H9 (cell line): ENCODE measurements around the gene GON7. TPM values are rescaled to one million over a fixed set of nuclear protein-coding genes. Genes with fewer than 3 reads are reported as not detected.

Experiments used
- DNase-seq: peaks from one replicate; pipeline ENCODE4 v3.0.0-alpha.2; 2017
- H2AFZ ChIP-seq: one replicate; pipeline ENCODE4 v1.6.1; 2013; ENCODE audit warnings: mild to moderate bottlenecking, low read length, control low read depth, moderate library complexity
- H2AK5ac ChIP-seq: 2 replicates; pipeline ENCODE4 v1.6.1; 2013; ENCODE audit warnings: low read length, control low read depth, mixed read lengths; ENCODE audit not compliant: insufficient read length
- H2BK120ac ChIP-seq: one replicate; pipeline ENCODE4 v1.6.1; 2013; ENCODE audit warnings: low read depth, mild to moderate bottlenecking, low read length, control low read depth, inconsistent platforms; ENCODE audit not compliant: poor library complexity, severe bottlenecking
- H2BK12ac ChIP-seq: 2 replicates; pipeline ENCODE4 v1.6.1; 2013; ENCODE audit warnings: low read length, control low read depth, mixed read lengths, low read depth; ENCODE audit not compliant: insufficient read length
- H2BK15ac ChIP-seq: 2 replicates; pipeline ENCODE4 v1.6.1; 2013; ENCODE audit warnings: low read depth, low read length, control low read depth
- H2BK20ac ChIP-seq: one replicate; pipeline ENCODE4 v1.6.1; 2013; ENCODE audit warnings: low read depth, mild to moderate bottlenecking, low read length, control low read depth, inconsistent platforms; ENCODE audit not compliant: poor library complexity, severe bottlenecking
- H2BK5ac ChIP-seq: 2 replicates; pipeline ENCODE4 v1.6.1; 2013; ENCODE audit warnings: low read length, control low read depth, mixed read lengths; ENCODE audit not compliant: insufficient read length
- H3K14ac ChIP-seq: 2 replicates; pipeline ENCODE4 v1.6.1; 2013; ENCODE audit warnings: low read length, control low read depth; ENCODE audit not compliant: insufficient read depth
- H3K18ac ChIP-seq: 2 replicates; pipeline ENCODE4 v1.6.1; 2013; ENCODE audit warnings: low read depth, mild to moderate bottlenecking, mixed read lengths, low read length, control low read depth; ENCODE audit not compliant: insufficient read length
- H3K23ac ChIP-seq: 2 replicates; pipeline ENCODE4 v1.6.1; 2013; ENCODE audit warnings: low read length, control low read depth, mixed read lengths, low read depth; ENCODE audit not compliant: insufficient read length
- H3K23me2 ChIP-seq: 2 replicates; pipeline ENCODE4 v1.6.1; 2013; ENCODE audit warnings: low read depth, mild to moderate bottlenecking, mixed read lengths, low read length, control low read depth; ENCODE audit not compliant: insufficient read length, poor library complexity, severe bottlenecking
- H3K27ac ChIP-seq: 2 replicates; pipeline ENCODE4 v1.5.1; 2013; ENCODE audit warnings: low read length, control low read depth, mixed read lengths, low read depth; ENCODE audit not compliant: insufficient read length
- H3K27me3 ChIP-seq: 2 replicates; pipeline ENCODE4 v1.6.1; 2013; ENCODE audit warnings: low read length, control low read depth, inconsistent platforms; ENCODE audit not compliant: insufficient read depth
- H3K4ac ChIP-seq: 2 replicates; pipeline ENCODE4 v1.6.1; 2013; ENCODE audit warnings: low read depth, mild to moderate bottlenecking, control low read depth, inconsistent platforms, low read length, moderate library complexity
- H3K4me1 ChIP-seq: 2 replicates; pipeline ENCODE4 v1.6.1; 2013; ENCODE audit warnings: low read length, control low read depth, inconsistent platforms; ENCODE audit not compliant: insufficient read depth
- H3K4me2 ChIP-seq: 2 replicates; pipeline ENCODE4 v1.6.1; 2013; ENCODE audit warnings: low read length, control low read depth, mixed read lengths; ENCODE audit not compliant: insufficient read length, insufficient read depth
- H3K56ac ChIP-seq: 2 replicates; pipeline ENCODE4 v1.6.1; 2013; ENCODE audit warnings: low read depth, mild to moderate bottlenecking, mixed read lengths, low read length, control low read depth; ENCODE audit not compliant: insufficient read length
- H3K79me1 ChIP-seq: 2 replicates; pipeline ENCODE4 v1.6.1; 2013; ENCODE audit warnings: low read depth, mild to moderate bottlenecking, moderate library complexity, low read length, control low read depth, inconsistent platforms; ENCODE audit not compliant: insufficient read depth, poor library complexity, severe bottlenecking
- H3K79me2 ChIP-seq: 2 replicates; pipeline ENCODE4 v1.6.1; 2013; ENCODE audit warnings: low read length, control low read depth, inconsistent platforms; ENCODE audit not compliant: insufficient read depth
- H3K9ac ChIP-seq: 2 replicates; pipeline ENCODE4 v1.6.1; 2013; ENCODE audit warnings: low read length, control low read depth, mixed read lengths; ENCODE audit not compliant: insufficient read length; ENCODE audit errors: extremely low read depth
- H3K9me3 ChIP-seq: one replicate; pipeline ENCODE4 v1.6.1; 2013; ENCODE audit warnings: low read depth, low read length, inconsistent platforms; ENCODE audit not compliant: control insufficient read depth
- H3T11ph ChIP-seq: one replicate; pipeline ENCODE4 v1.6.1; 2013; ENCODE audit warnings: mild to moderate bottlenecking, low read length, control low read depth, inconsistent platforms
- H4K20me1 ChIP-seq: one replicate; pipeline ENCODE4 v1.6.1; 2013; ENCODE audit not compliant: control insufficient read depth, insufficient read length, insufficient read depth
- H4K5ac ChIP-seq: 2 replicates; pipeline ENCODE4 v1.6.1; 2013; ENCODE audit warnings: low read depth, mild to moderate bottlenecking, mixed read lengths, low read length, control low read depth; ENCODE audit not compliant: insufficient read length
- H4K8ac ChIP-seq: replicated peaks from 2 replicates; pipeline ENCODE4 v1.6.1; 2013; ENCODE audit warnings: low read length, control low read depth, mixed read lengths, low read depth; ENCODE audit not compliant: insufficient read length
- H4K91ac ChIP-seq: 2 replicates; pipeline ENCODE4 v1.6.1; 2013; ENCODE audit warnings: low read depth, mild to moderate bottlenecking, moderate library complexity, mixed read lengths, low read length, control low read depth; ENCODE audit not compliant: insufficient read length
- H3K27ac Mint-ChIP-seq, 3 experiments: 2 replicates in 2 of 3; 3 replicates in 1 of 3; pipeline ENCODE4 v1.8.0; 2020 to 2021; ENCODE audit warnings: mixed read lengths in 3 of 3, mild to moderate bottlenecking in 1 of 3, moderate library complexity in 1 of 3
- H3K27me3 Mint-ChIP-seq: 2 replicates; pipeline ENCODE4 v1.8.0; 2021; ENCODE audit warnings: low read depth, mild to moderate bottlenecking, moderate library complexity, mixed read lengths
- H3K36me3 Mint-ChIP-seq, 3 experiments: 2 replicates in 2 of 3; 3 replicates in 1 of 3; pipeline ENCODE4 v1.8.0; 2020 to 2021; ENCODE audit warnings: low read depth in 3 of 3, mixed read lengths in 3 of 3; ENCODE audit not compliant: insufficient read depth in 1 of 3
- H3K4me1 Mint-ChIP-seq, 2 experiments: 2 replicates each; pipeline ENCODE4 v1.8.0; 2020; ENCODE audit warnings: mixed read lengths in 2 of 2
- H3K4me3 Mint-ChIP-seq, 2 experiments: 2 replicates in 1 of 2; 3 replicates in 1 of 2; pipeline ENCODE4 v1.8.0; 2020 to 2021; ENCODE audit warnings: mild to moderate bottlenecking in 2 of 2, mixed read lengths in 2 of 2, moderate library complexity in 1 of 2
- H3K9me3 Mint-ChIP-seq, 2 experiments: 2 replicates in 1 of 2; 3 replicates in 1 of 2; pipeline ENCODE4 v1.8.0; 2020; ENCODE audit warnings: mild to moderate bottlenecking in 2 of 2, mixed read lengths in 2 of 2, moderate library complexity in 1 of 2
- WGBS: extraction: QIAGEN DNeasy Blood & Tissue Kit; methylation state at CpG from one replicate; pipeline ENCODE4 v1.1.7; 2013; ENCODE audit warnings: missing lambda C conversion rate, low lambda C conversion rate, mixed read lengths; ENCODE audit not compliant: insufficient read length; ENCODE audit errors: extremely low coverage; 5-methylcytosine and 5-hydroxymethylcytosine counted together
- total RNA-seq: library from RNA; stranded (reverse); gene quantifications from 2 replicates; pipeline ENCODE4 v1.2.1, GENCODE V29; 2021
- TF ChIP-seq, protein P1 (sequence below): fragments of 200-600 bp; sonication (generic); conservative IDR thresholded peaks from 3 replicates; pipeline ENCODE4 v1.8.0; 2021; ENCODE audit warnings: antibody characterized with exemption, mild to moderate bottlenecking

Gene GON7
- total RNA-seq, 1 experiment from 2014 or later: 6.8 TPM

DNA sequence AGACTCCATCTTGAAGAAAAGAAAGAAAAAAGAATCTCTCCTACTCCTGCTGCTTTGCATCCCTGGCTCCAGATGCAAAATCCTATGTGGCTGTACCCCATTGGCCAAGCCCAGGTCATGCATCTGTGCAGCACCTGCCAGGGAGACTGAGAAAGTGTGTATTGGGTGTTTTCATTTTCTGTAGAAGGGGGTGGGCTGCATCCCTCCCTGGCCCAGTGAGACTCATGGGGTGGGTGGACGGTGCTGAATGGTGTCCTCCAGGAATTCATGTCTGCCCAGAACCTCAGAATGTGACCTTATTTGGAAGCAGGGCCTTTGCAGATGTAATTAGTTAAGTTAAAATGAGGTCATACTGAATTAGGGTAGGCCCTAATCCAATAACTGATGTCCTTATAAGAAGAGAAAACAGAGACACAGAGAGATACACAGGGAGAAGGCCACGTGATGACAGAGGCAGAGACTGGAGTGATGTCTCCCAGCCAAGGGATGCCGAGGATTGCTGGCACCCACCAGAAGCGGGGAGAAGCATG, 45.4 kb downstream of the GON7 start:
- no peaks in the 10 kb centered on the region; a peak in 1 of 7 replicates for H3K36me3 Mint-ChIP-seq
- Histone ChIP-seq H3K18ac (no peak overlapping the region), H2AK5ac (no peak overlapping the region), H2AFZ (no peak overlapping the region), H4K5ac (no peak overlapping the region), H3K4me1 (no peaks in the 10 kb centered on the region), H3K4ac (no peak overlapping the region), H3K9me3 (no peaks in the 10 kb centered on the region), H4K91ac (no peak overlapping the region), H3K9ac (no peak overlapping the region), H3K23ac (no peak overlapping the region), H4K20me1 (no peaks in the 10 kb centered on the region), H3K27me3 (no peaks in the 10 kb centered on the region), H4K8ac (no peak overlapping the region), H2BK12ac (no peak overlapping the region), H3K79me1 (no peaks in the 10 kb centered on the region), H3K4me2 (no peak overlapping the region), H3K23me2 (no peaks in the 10 kb centered on the region), H2BK120ac (no peak overlapping the region), H2BK20ac (no peak overlapping the region), H3K27ac (no peak overlapping the region), H3K14ac (no peak overlapping the region), H2BK15ac (no peak overlapping the region), H3K56ac (no peak overlapping the region), H2BK5ac (no peak overlapping the region), H3T11ph (no peak overlapping the region), H3K79me2 (no peaks in the 10 kb centered on the region)
- DNase-seq: no peak
- H3K9me3 Mint-ChIP-seq: no peaks in the 10 kb centered on the region
- H3K27ac Mint-ChIP-seq: peak overlapping the region in 1 of 3 experiments; percentile 78; a peak in 1 of 7 replicates
- H3K4me1 Mint-ChIP-seq: peaks cover 3 to 6% of the 10 kb centered on the region in 2 experiments
- WGBS: no CpG with 5 or more reads among the region's 4 CpGs
- H3K4me3 Mint-ChIP-seq: no peak overlapping the region
- TF ChIP-seq, protein P1, sequence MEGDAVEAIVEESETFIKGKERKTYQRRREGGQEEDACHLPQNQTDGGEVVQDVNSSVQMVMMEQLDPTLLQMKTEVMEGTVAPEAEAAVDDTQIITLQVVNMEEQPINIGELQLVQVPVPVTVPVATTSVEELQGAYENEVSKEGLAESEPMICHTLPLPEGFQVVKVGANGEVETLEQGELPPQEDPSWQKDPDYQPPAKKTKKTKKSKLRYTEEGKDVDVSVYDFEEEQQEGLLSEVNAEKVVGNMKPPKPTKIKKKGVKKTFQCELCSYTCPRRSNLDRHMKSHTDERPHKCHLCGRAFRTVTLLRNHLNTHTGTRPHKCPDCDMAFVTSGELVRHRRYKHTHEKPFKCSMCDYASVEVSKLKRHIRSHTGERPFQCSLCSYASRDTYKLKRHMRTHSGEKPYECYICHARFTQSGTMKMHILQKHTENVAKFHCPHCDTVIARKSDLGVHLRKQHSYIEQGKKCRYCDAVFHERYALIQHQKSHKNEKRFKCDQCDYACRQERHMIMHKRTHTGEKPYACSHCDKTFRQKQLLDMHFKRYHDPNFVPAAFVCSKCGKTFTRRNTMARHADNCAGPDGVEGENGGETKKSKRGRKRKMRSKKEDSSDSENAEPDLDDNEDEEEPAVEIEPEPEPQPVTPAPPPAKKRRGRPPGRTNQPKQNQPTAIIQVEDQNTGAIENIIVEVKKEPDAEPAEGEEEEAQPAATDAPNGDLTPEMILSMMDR: no peak
- H3K27me3 Mint-ChIP-seq: no peaks in the 10 kb centered on the region; the same call in 1 of the 2 replicates
